ENCODE results near the gene MIPEP.

- TF ChIP-seq EZH2 (IDR thresholded peaks at IDR 0.05; ENCODE audit: borderline replicate concordance, low read depth, low read length, poor library complexity, severe bottlenecking), result no peak
- TF ChIP-seq CTCF (conservative IDR thresholded peaks at IDR 0.05; ENCODE audit: low read depth, low read length), result no peak
Measured at GRCh38 chr13:23701186-23701585, 188.0 kb downstream of the MIPEP start.
